Ovary (tissue), 3 donors: ENCODE measurements around the gene CETN2.

Source experiments
- POLR2A ChIP-seq: fragments of 450-650 bp; IDR thresholded peaks from one replicate; pipeline ENCODE4 v1.6.1; 2017; ENCODE audit warnings: antibody characterized with exemption, mild to moderate bottlenecking, moderate library complexity
- TF ChIP-seq, protein P1 (sequence below), 3 donors: fragments of 450-650 bp in 2 of 3; fragments of 200-600 bp in 1 of 3; IDR thresholded peaks; one replicate each; pipeline versions ENCODE4 v1.5.1 to v1.8.0; 2016 to 2022; ENCODE audit warnings: antibody characterized with exemption in 3 of 3, mild to moderate bottlenecking in 1 of 3
- donor health status: DM: no; HTN: no; CAD: no.

DNA sequence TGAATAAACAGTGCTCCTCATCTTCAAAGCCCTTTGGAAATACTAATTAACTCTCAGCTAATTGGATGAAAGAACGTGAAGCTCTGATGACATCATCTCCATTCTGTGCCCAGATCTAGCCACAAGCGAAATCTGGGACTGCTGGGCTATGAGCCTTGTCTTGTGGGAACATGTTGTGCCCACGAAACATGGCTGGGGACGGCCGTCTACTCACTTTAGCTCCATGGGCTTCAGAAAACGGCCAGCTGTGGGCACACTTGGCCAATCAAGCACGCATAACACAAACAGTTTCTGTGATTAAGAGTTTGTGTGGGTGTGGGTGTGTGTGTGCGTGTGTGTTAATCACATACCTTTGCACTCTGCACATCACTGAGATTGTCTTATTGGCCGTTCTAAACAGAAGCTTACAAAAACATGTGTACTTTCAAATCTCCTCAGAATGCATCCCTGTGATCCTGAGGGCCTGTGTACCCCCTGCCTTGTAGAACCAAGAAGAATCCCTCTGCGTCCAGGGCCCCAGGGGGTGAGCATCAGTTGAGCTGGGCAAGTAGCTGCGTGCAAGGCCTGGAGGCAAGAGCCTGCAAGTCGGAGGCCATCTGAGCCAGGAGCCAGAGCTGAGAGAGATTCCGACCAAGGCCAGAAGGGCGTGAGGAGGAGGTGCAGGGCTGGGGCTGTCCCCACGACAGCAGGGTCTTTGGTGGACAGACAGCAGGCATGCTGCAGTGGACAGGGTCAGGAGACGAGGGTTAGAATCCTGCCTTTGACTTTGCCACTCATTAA, 48.6 kb upstream of the CETN2 start:
- TF ChIP-seq POLR2A, result no peak
- TF ChIP-seq, protein P1, sequence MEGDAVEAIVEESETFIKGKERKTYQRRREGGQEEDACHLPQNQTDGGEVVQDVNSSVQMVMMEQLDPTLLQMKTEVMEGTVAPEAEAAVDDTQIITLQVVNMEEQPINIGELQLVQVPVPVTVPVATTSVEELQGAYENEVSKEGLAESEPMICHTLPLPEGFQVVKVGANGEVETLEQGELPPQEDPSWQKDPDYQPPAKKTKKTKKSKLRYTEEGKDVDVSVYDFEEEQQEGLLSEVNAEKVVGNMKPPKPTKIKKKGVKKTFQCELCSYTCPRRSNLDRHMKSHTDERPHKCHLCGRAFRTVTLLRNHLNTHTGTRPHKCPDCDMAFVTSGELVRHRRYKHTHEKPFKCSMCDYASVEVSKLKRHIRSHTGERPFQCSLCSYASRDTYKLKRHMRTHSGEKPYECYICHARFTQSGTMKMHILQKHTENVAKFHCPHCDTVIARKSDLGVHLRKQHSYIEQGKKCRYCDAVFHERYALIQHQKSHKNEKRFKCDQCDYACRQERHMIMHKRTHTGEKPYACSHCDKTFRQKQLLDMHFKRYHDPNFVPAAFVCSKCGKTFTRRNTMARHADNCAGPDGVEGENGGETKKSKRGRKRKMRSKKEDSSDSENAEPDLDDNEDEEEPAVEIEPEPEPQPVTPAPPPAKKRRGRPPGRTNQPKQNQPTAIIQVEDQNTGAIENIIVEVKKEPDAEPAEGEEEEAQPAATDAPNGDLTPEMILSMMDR (IDR thresholded peaks at IDR 0.05), result no peak
